Measurements from ENCODE around the gene NPR2. TPM values are rescaled to one million over a fixed set of nuclear protein-coding genes. Genes with fewer than 3 reads are reported as not detected.

NPR2 gene
- total RNA-seq, 2 experiments from 2014 or later = 12.4 to 13.4 TPM

- H3K4me1 Mint-ChIP-seq = peaks cover 41% of the 10 kb centered on the region
- no peak overlapping the region for H3K4me3 Mint-ChIP-seq
- no peak for ATAC-seq
Observed at GRCh38 chr9:35755071-35755470, 36.3 kb upstream of the NPR2 start.

GRCh38 chr9:35756275-35757225 is 34.8 kb upstream of the NPR2 start:
- Mint-ChIP-seq H3K4me3 (peak overlapping the region; percentile 96), H3K27ac (peak overlapping the region; percentile 92), H3K9me3 (ENCODE audit: low read depth) (no peaks in the 10 kb centered on the region), H3K4me1 (peaks cover 33% of the 10 kb centered on the region), H3K27me3 (no peaks in the 10 kb centered on the region), H3K36me3 (peaks cover 12% of the 10 kb centered on the region)
- ATAC-seq = peak; percentile 87
- CTCF ChIA-PET = interaction anchor here (0.6 to 3.8 kb wide), 24 partner anchors 9 to 153 kb away, joined by 3 to 37 read pairs (median 4); partner anchors contain the start of genes ARHGEF39, CCDC107, CREB3 and GBA2
- peak; percentile 90 for DNase-seq

More at GRCh38 chr9:35755071-35755470, 36.3 kb upstream of the NPR2 start:
- Mint-ChIP-seq H3K27ac (no peak overlapping the region), H3K36me3 (peaks cover 18% of the 10 kb centered on the region), H3K9me3 (ENCODE audit: low read depth) (no peaks in the 10 kb centered on the region), H3K27me3 (no peaks in the 10 kb centered on the region)
- CTCF ChIA-PET = interaction anchor here (1.0 to 3.5 kb wide), 4 partner anchors 12 to 57 kb away, joined by 3 to 37 read pairs (median 16); partner anchors contain the start of genes CREB3, SPAG8 and TLN1
- DNase-seq = no peak

- Mint-ChIP-seq H3K27ac (peak overlapping the region; percentile 92), H3K27me3 (no peaks in the 10 kb centered on the region), H3K36me3 (peaks cover 9% of the 10 kb centered on the region), H3K9me3 (ENCODE audit: low read depth) (no peaks in the 10 kb centered on the region), H3K4me1 (peaks cover 33% of the 10 kb centered on the region), H3K4me3 (peak overlapping the region; percentile 96)
- CTCF ChIA-PET = interaction anchor here (0.6 to 3.8 kb wide), 22 partner anchors 10 to 137 kb away, joined by 3 to 37 read pairs (median 5); partner anchors contain the start of genes CCDC107, CREB3, GBA2 and RGP1
- ATAC-seq (peak; percentile 48), DNase-seq (peak; percentile 55)
Observed at GRCh38 chr9:35757226-35757891, 34.0 kb upstream of the NPR2 start.

- CTCF ChIA-PET = interaction anchor here (0.6 to 3.8 kb wide), 7 partner anchors 9 to 62 kb away, joined by 3 to 18 read pairs (median 5); partner anchors contain the start of genes GBA2 and RGP1
- peaks cover 7% of the 10 kb centered on the region for H3K36me3 Mint-ChIP-seq
- H3K4me1 Mint-ChIP-seq = peaks cover 33% of the 10 kb centered on the region
- peak overlapping the region; percentile 96 for H3K4me3 Mint-ChIP-seq
- no peaks in the 10 kb centered on the region for H3K27me3 Mint-ChIP-seq
- ATAC-seq = no peak
- no peak for DNase-seq
- H3K9me3 Mint-ChIP-seq (ENCODE audit: low read depth) = no peaks in the 10 kb centered on the region
- H3K27ac Mint-ChIP-seq = peak overlapping the region; percentile 64
Observed at GRCh38 chr9:35757892-35758275, 33.5 kb upstream of the NPR2 start.

- no peaks in the 10 kb centered on the region for H3K27me3 Mint-ChIP-seq
- CTCF ChIA-PET = interaction anchor here (0.9 to 3.8 kb wide), 7 partner anchors 9 to 62 kb away, joined by 3 to 18 read pairs (median 5); partner anchors contain the start of genes GBA2 and RGP1
- H3K4me3 Mint-ChIP-seq = peak overlapping the region; percentile 18
- H3K36me3 Mint-ChIP-seq = peaks cover 7% of the 10 kb centered on the region
- ATAC-seq (no peak), DNase-seq (no peak)
- H3K27ac Mint-ChIP-seq = peak overlapping the region; percentile 8
- H3K9me3 Mint-ChIP-seq (ENCODE audit: low read depth) = no peaks in the 10 kb centered on the region
- H3K4me1 Mint-ChIP-seq = peaks cover 33% of the 10 kb centered on the region
Observed at GRCh38 chr9:35758475-35759050, 32.8 kb upstream of the NPR2 start.

- Mint-ChIP-seq H3K4me3 (no peak overlapping the region), H3K36me3 (peaks cover 6% of the 10 kb centered on the region), H3K9me3 (ENCODE audit: low read depth) (no peaks in the 10 kb centered on the region), H3K27ac (no peak overlapping the region), H3K27me3 (no peaks in the 10 kb centered on the region), H3K4me1 (peaks cover 33% of the 10 kb centered on the region)
- ATAC-seq (no peak), DNase-seq (no peak)
- CTCF ChIA-PET = interaction anchor here (1.3 to 1.9 kb wide), 3 partner anchors 10 to 101 kb away, joined by 3 to 7 read pairs (median 3); partner anchors contain the start of genes GBA2 and RGP1
Observed at GRCh38 chr9:35759795-35760194, 31.6 kb upstream of the NPR2 start.

GRCh38 chr9:35760651-35761050 is 30.7 kb upstream of the NPR2 start:
- Mint-ChIP-seq H3K27ac (no peak overlapping the region), H3K4me3 (no peak overlapping the region), H3K36me3 (peaks cover 6% of the 10 kb centered on the region), H3K9me3 (ENCODE audit: low read depth) (no peaks in the 10 kb centered on the region), H3K27me3 (no peaks in the 10 kb centered on the region), H3K4me1 (peaks cover 33% of the 10 kb centered on the region)
- DNase-seq (no peak), ATAC-seq (no peak)
- CTCF ChIA-PET = interaction anchor here (1.1 to 1.6 kb wide), 4 partner anchors 25 to 102 kb away, joined by 3 to 7 read pairs (median 4); partner anchors contain the start of gene SPAG8

- ATAC-seq (no peak), DNase-seq (no peak)
- H3K4me3 Mint-ChIP-seq = no peak overlapping the region
- peaks cover 5% of the 10 kb centered on the region for H3K36me3 Mint-ChIP-seq
- H3K9me3 Mint-ChIP-seq (ENCODE audit: low read depth) = no peaks in the 10 kb centered on the region
- CTCF ChIA-PET = no interaction called here
- no peak overlapping the region for H3K27ac Mint-ChIP-seq
- peaks cover 16% of the 10 kb centered on the region for H3K4me1 Mint-ChIP-seq
- no peaks in the 10 kb centered on the region for H3K27me3 Mint-ChIP-seq
Observed at GRCh38 chr9:35763181-35763580, 28.2 kb upstream of the NPR2 start.

- peaks cover 11% of the 10 kb centered on the region for H3K4me1 Mint-ChIP-seq
- H3K36me3 Mint-ChIP-seq = peaks cover 2% of the 10 kb centered on the region
- no peaks in the 10 kb centered on the region for H3K9me3 Mint-ChIP-seq (ENCODE audit: low read depth)
- CTCF ChIA-PET = no interaction called here
- no peak overlapping the region for H3K4me3 Mint-ChIP-seq
- no peak overlapping the region for H3K27ac Mint-ChIP-seq
- no peak for DNase-seq
- ATAC-seq = no peak
- no peaks in the 10 kb centered on the region for H3K27me3 Mint-ChIP-seq
Observed at GRCh38 chr9:35763803-35764202, 27.6 kb upstream of the NPR2 start.

- Mint-ChIP-seq H3K4me3 (no peak overlapping the region), H3K4me1 (no peaks in the 10 kb centered on the region), H3K36me3 (peaks cover 2% of the 10 kb centered on the region), H3K27ac (no peak overlapping the region), H3K27me3 (no peaks in the 10 kb centered on the region), H3K9me3 (ENCODE audit: low read depth) (no peaks in the 10 kb centered on the region)
- ATAC-seq (no peak), DNase-seq (no peak)
- CTCF ChIA-PET = interaction anchor here (1.3 to 1.6 kb wide), 2 partner anchors 9 to 136 kb away, joined by 3 to 4 read pairs; no protein-coding TSS in a partner anchor
Observed at GRCh38 chr9:35766997-35767396, 24.4 kb upstream of the NPR2 start.

GRCh38 chr9:35767458-35767857 is 23.9 kb upstream of the NPR2 start:
- CTCF ChIA-PET = interaction anchor here (0.9 to 1.9 kb wide), 5 partner anchors 9 to 136 kb away, joined by 3 to 5 read pairs (median 4); no protein-coding TSS in a partner anchor
- Mint-ChIP-seq H3K27me3 (no peaks in the 10 kb centered on the region), H3K4me1 (no peaks in the 10 kb centered on the region), H3K36me3 (peaks cover 2% of the 10 kb centered on the region), H3K27ac (no peak overlapping the region), H3K9me3 (ENCODE audit: low read depth) (no peaks in the 10 kb centered on the region), H3K4me3 (no peak overlapping the region)
- ATAC-seq = no peak
- DNase-seq = no peak

GRCh38 chr9:35769763-35770162 is 21.6 kb upstream of the NPR2 start:
- DNase-seq (no peak), ATAC-seq (no peak)
- CTCF ChIA-PET = interaction anchor here (0.6 to 4.5 kb wide), 2 partner anchors 8 to 112 kb away, joined by 3 to 12 read pairs; no protein-coding TSS in a partner anchor
- Mint-ChIP-seq H3K27me3 (no peaks in the 10 kb centered on the region), H3K27ac (no peak overlapping the region), H3K9me3 (ENCODE audit: low read depth) (no peaks in the 10 kb centered on the region), H3K4me3 (no peak overlapping the region), H3K36me3 (no peaks in the 10 kb centered on the region), H3K4me1 (no peaks in the 10 kb centered on the region)
